ENCODE measurements around the gene ATP6V1A.
"Not testable (repeated sequence)": the region's sequence is repeated elsewhere in the genome, so short reads cannot be mapped to it uniquely, and the experiment has no call there.

Gene ATP6V1A

GRCh38 chr3:113838631-113839209, 91.9 kb downstream of the ATP6V1A start, which contains the start of gene GRAMD1C:
TSS of gene GRAMD1C (plus strand) at chr3:113838788. CDS start at chr3:113838910, 122 bp downstream.
- peak within 1 kb of the TSS; percentile 53 for H3K4me3 ChIP-seq (ENCODE audit: low read depth, low read length)
- DNase-seq (ENCODE audit: low read depth): peak; percentile 90
- TF ChIP-seq CTCF (IDR thresholded peaks at IDR 0.05; ENCODE audit: low read depth, low read length) (peak; percentile 83), POLR2A (IDR thresholded peaks at IDR 0.05; ENCODE audit: extremely low read depth, insufficient read length) (no peak), MAX (IDR thresholded peaks at IDR 0.05; ENCODE audit: low read depth, low read length) (no peak), MYC (IDR thresholded peaks at IDR 0.05; ENCODE audit: low read depth, low read length) (no peak)

GRCh38 chr3:113839551-113839950, 92.7 kb downstream of the ATP6V1A start:
- TF ChIP-seq MAX (IDR thresholded peaks at IDR 0.05; ENCODE audit: low read depth, low read length) (no peak), MYC (IDR thresholded peaks at IDR 0.05; ENCODE audit: low read depth, low read length) (no peak), CTCF (IDR thresholded peaks at IDR 0.05; ENCODE audit: low read depth, low read length) (no peak), POLR2A (IDR thresholded peaks at IDR 0.05; ENCODE audit: extremely low read depth, insufficient read length) (no peak)
- H3K4me3 ChIP-seq (ENCODE audit: low read depth, low read length): no peak overlapping the region
- DNase-seq (ENCODE audit: low read depth): no peak

GRCh38 chr3:113844622-113845222, 97.9 kb downstream of the ATP6V1A start:
- no peak overlapping the region for H3K4me3 ChIP-seq (ENCODE audit: low read depth, low read length)
- peak; percentile 46 for DNase-seq (ENCODE audit: low read depth)
- TF ChIP-seq MAX (IDR thresholded peaks at IDR 0.05; ENCODE audit: low read depth, low read length) (no peak), MYC (IDR thresholded peaks at IDR 0.05; ENCODE audit: low read depth, low read length) (no peak), POLR2A (IDR thresholded peaks at IDR 0.05; ENCODE audit: extremely low read depth, insufficient read length) (no peak), CTCF (IDR thresholded peaks at IDR 0.05; ENCODE audit: low read depth, low read length) (peak; percentile 49)

- DNase-seq (ENCODE audit: low read depth): no peak
- no peak overlapping the region for H3K4me3 ChIP-seq (ENCODE audit: low read depth, low read length)
- TF ChIP-seq MAX (IDR thresholded peaks at IDR 0.05; ENCODE audit: low read depth, low read length): no peak
Measured at GRCh38 chr3:113847247-113847646, 100.4 kb downstream of the ATP6V1A start.

- no peak for TF ChIP-seq MAX (IDR thresholded peaks at IDR 0.05; ENCODE audit: low read depth, low read length)
- no peak for TF ChIP-seq POLR2A (IDR thresholded peaks at IDR 0.05; ENCODE audit: extremely low read depth, insufficient read length)
- TF ChIP-seq CTCF (IDR thresholded peaks at IDR 0.05; ENCODE audit: low read depth, low read length): no peak
- no peak for TF ChIP-seq MYC (IDR thresholded peaks at IDR 0.05; ENCODE audit: low read depth, low read length)
- no peak overlapping the region for H3K4me3 ChIP-seq (ENCODE audit: low read depth, low read length)
- no peak for DNase-seq (ENCODE audit: low read depth)
Measured at GRCh38 chr3:113847664-113848461, 101.0 kb downstream of the ATP6V1A start.

GRCh38 chr3:113849071-113849470, 102.2 kb downstream of the ATP6V1A start:
- H3K4me3 ChIP-seq (ENCODE audit: low read depth, low read length); DNase-seq (ENCODE audit: low read depth): not testable (repeated sequence)

GRCh38 chr3:113849841-113850240, 103.0 kb downstream of the ATP6V1A start:
- H3K4me3 ChIP-seq (ENCODE audit: low read depth, low read length); DNase-seq (ENCODE audit: low read depth): not testable (repeated sequence)

GRCh38 chr3:113850391-113850790, 103.6 kb downstream of the ATP6V1A start:
- not testable (repeated sequence) for DNase-seq (ENCODE audit: low read depth); H3K4me3 ChIP-seq (ENCODE audit: low read depth, low read length)

Measured in NB4 (cell line).